Measurements from ENCODE around the gene CD58.
"Not testable (repeated sequence)": the region's sequence is repeated elsewhere in the genome, so short reads cannot be mapped to it uniquely, and the experiment has no call there.

CD58 gene, protein sequence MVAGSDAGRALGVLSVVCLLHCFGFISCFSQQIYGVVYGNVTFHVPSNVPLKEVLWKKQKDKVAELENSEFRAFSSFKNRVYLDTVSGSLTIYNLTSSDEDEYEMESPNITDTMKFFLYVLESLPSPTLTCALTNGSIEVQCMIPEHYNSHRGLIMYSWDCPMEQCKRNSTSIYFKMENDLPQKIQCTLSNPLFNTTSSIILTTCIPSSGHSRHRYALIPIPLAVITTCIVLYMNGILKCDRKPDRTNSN

DNA sequence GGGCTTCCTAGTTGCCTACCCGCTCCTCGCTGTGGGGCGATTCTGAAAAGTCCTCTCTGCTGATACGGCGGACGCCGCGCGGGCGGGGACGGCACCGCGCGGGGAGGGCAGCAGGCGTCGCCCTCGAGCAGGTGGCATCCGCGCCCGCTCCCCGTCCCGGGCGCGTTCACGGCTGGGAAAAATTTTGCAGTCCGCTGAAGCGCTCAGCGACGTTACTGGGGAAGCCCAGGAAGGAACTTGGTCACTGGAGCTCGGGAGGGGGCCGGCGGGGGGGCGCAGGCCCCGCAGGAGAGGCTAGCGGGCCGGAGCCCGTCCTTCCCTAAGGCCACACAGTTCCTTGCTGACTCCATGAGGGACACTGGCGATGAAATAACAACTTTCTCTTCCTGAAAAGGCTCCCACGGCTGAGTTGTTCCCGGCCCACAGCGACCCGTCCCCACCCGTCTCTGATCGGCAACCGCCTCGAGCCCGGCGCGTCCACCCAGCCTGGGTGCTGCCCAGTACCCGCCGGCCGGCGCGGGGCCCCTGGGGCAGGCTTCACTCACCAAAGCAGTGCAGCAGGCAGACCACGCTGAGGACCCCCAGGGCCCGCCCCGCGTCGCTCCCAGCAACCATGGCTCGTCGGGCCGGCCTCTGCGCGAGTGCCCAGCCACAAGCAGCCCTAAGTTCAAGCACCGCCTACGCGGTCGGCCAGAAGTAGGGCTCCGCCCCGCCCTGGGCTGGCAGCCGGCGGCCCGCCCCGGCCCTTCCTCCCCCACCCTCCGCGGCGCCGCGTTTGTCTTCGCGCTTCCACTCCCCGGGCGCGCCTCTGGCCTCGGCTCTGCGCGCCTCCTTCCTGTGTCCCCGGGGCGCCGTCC lies at the start of gene CD58:
CD58 (minus strand) TSS at position 669 of the 857 bp plus-strand sequence; CDS start at position 615, 54 bp downstream.
- peak; percentile 65 to 79 for DNase-seq

DNA sequence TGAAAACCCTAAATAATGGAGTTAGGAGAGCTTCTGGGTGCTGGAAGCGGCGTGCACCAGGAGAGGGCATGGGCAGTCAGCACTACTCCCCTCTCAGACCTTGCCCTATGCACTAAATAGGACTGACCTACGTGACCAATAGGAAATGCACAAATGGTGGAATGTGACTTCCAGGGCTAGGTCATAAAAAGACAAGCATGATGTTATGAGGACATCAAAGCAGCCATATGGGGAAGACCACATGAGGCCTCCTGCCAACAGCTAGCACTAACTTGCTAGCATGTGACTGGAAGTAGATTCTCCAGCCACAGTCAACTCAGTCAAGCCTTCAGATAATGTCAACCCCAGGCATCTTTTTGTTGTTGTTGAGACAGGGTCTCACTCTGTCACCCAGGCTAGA lies 49.6 kb upstream of the CD58 start:
- not testable (repeated sequence) for DNase-seq

DNA sequence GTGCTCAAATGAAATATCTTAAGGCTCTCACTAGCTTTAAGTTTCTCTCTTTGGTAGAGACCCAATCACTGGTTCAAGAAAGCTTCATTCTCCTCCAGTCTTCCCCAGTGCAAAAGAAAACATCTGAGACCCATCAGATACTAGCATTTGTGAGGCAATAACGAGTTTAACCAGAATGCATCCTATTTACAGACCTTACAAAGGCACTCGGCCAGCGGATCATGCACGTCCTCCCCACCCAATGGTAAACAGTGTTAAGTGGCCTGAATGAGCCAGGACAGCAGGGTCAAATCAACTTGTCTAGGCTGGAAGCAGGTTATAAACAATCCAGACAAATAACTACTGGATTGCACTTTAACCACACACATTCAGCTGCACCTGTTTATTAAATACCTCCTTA lies 48.3 kb upstream of the CD58 start:
- not testable (repeated sequence) for DNase-seq

DNA sequence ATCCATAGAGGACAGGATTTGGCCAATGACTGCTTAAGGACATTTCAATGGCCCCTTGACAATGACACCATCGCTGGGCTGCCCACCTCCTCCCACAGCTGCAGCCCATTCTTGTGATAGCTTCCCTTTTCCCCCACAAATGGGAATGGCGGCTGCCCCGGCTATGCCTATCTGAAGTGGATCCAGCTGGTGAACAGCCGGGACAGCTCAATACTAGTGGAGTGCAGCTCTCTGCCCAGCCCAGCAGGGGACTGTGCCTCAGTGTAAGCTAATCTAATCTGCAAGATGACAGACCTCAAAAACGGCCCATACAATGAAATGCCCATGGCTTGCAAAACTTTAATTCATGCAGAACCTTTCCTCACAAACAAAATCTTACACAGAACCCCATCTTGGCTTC lies 47.0 kb upstream of the CD58 start:
- DNase-seq, result not testable (repeated sequence)

DNA sequence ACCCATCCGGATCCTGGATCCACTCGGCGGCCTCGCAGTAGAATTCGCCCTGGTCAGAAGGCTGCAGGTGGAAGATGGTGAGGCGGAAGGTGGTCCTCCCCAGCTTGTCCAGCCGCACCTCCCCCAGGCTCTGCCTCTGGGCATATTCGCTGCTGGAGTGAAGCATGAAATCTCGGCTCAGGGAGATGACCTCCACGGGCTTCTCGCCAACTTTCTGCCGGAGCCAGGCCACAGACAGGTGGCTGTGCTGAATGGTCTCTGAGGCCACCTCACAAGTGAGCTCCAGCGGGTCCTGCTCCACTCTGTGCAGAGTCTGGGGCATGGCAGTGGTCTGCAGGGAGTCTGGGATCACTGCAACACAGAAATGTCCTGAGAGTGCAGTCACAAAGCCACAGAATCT lies 43.0 kb upstream of the CD58 start:
- DNase-seq, result not testable (repeated sequence)

DNA sequence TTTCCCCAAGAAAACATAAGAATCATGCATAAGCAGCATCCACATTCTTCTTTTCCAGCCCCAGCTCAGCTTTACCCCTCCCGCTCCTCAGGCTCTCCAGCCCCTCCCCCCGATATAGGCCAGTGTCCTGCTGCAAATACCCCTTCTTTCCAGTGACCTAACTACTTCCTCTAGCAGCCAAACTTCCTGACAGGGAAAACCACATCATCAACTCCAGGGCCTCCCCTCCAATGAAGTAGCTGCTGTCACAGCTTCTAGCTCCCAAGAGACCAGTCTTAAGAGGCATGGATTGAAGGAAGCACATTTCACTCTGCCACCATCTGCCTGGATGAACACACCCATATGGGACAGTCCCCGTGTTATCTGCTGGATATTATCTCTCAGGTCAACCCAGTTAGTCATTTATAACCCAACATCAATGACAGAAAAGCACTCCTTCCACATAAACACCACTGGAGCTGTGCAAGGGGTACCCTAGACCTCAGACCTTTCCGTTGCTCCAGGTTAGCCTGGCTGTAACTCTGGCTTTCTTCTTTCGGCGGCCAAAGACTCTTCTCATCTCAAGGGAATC lies 39.1 kb upstream of the CD58 start:
- not testable (repeated sequence) for DNase-seq

DNA sequence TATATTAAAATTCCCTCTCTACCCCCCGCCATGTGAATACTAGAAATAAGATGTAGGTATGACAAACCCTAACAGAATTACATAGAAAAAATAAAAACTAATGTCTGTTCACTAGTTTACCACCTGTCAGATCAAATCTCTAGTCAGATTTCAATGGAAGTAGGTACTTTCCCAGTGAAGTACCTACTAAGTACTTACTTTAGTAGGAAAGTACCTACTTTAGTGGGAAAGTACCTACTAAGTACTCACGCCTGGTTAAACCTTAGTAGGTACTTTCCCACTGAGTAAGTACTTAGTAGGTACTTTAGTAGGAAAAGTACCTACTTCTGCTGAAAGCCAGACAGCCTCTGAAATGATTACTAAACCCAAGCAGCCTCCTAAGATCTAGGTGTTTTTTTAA lies 38.0 kb upstream of the CD58 start:
- DNase-seq, result not testable (repeated sequence)

DNA sequence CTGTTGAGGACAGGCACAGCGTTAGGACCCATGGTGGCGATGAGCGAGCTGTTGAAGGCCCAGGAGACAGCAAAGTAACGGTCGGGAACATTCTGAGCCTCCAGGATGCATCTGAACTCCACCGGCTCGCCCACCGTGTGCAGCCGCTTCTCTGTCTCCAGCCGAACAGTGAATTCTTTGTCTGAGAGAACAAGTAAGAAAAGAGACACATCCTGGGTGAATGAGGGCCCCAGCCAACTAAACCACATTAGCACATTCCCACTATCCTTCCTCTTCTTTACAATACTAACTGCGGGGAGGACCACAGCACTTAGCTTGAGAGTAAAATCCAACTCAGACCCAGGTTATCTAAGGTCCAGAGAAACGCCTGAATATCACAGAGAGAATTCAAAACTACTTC lies 37.3 kb upstream of the CD58 start:
- not testable (repeated sequence) for DNase-seq

DNA sequence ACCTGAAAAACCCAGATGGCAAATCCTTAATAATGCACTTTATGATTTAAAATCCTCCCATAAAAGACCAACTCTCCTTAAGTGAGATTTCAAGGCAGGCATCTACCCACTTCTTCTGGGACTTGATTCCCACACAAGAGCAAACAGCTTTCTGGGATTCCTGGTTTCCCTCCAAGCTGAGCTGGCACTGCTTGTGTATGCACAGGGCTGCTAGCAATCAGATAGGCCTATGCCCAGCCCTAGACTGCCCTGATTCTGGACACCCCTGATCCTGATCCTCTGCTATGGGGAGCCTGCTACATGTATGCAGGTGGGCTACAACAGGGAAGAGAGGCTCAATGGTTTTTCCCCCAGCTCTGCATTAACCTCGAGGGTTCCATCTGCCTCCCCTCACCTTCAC lies 36.6 kb upstream of the CD58 start:
- not testable (repeated sequence) for DNase-seq

DNA sequence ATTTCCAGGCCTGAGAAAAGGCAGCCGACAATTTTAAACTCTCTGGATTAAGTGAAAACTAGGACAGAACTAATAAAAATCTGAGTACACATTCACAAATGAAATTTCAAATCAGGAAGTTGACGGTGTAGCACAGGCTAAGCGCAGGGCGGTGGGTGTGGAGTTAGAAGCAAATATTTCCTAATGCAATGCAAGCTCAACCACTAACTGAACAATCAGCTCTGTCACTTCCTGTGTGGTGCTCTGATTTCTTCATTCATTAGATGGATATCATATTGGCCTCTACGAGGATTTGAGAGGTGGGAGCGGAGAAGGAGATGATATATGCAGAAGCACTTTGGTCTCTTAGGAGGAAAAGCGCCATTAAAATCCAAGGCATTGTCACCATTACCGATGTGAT lies 35.2 kb upstream of the CD58 start:
- not testable (repeated sequence) for DNase-seq

DNA sequence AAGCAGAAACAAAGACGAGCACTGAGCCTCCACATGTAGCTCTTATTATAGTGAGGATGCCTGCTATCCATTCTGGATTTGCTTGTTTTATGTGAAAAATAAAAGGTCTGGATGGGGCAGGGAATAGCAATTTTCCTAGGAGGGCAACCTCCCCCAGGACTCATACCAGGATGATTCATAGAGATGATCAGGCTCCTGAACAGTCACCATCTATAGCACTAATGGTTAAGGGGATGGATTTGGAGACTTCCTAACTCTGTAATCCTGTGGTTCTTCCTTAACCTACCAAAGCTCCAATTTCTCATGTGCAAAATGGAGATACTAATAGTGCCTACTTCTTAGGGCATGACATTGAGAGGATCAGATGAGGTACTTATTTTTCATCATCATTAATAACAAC lies 34.5 kb upstream of the CD58 start:
- DNase-seq, result no peak

DNA sequence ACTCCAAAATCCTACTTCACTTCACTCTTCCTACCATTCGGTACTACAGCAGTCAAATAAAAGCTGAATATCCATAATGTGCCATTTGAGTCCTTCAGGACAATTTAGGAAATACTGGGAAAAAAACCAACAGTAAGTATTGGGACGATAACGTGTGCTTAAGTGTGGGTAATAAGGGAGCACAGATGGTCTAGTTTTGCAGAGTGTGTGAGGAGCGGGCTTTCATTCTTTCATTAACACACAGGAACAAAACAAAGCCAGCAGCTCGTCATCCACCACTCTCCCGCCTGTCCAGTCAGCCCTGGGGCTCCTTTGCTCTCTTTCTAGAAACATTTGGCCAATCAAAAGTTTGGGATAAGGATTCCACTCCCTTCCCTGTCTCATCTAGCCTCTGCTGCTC lies 33.6 kb upstream of the CD58 start:
- DNase-seq, result not testable (repeated sequence)

DNA sequence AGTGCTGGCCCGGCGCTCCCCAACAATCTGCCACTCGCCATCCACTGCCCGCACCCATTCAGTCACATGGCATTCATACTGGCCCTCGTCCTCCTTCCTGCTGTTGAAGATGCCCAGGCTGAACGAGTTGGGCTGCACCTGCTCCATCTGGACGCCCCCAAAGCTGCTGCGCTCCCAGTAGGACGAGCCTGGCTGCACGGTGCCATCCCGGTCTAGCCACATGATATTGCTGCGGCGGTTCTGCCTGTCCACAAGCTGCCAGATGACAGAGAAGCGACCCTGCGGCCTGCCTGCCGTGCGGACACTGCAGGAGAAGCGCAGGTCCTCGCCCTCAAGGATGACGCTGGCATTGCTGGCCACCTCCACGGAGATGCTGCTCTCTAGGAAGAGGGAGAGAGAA lies 32.8 kb upstream of the CD58 start:
- not testable (repeated sequence) for DNase-seq

DNA sequence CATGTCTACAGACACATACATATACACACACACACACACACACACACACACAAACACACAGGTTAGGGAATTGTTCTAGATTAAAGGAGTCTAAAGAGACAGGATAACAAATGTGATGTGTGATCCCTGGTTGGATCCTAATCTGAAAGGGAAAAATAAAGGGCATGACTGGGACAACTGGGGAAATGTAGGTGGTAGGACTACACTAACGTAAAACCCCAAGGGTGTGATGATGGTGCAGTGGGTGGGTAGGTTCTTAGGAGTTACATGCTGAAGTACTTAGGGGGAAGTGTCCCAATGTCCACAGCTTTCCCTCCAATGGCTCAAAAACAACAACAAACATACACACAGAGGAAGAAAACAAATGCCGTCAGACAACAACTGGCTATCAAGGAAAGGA lies 28.5 kb upstream of the CD58 start:
- not testable (repeated sequence) for DNase-seq

DNA sequence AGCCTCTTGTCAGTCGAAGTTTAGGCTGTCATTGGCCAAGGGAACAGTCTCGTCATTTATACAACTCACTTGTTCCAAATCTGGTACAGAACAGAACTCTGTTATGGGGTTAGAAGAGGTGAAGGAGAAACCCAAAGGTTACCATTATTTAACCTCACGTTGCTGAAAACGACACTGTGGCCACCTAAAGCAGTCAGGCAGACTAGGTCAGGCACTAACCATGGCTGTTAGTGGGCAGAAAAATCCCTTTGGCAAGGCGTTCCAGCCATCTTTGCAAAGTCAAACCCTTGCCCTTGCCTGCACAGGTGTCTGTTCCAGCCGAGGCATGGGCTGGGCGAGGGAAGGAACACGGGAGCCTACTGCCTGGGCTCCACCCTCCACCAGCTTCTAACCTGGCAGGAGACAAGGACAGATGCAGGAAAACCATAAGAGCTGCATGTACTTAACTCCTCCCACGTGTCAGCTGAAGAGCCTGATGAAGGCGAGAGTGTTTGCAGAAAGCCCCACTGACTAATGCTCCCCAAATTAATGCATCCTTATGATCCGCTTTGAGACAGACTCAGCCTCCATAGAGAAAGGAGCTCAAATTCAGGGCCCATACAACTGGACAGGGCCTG lies 27.7 kb upstream of the CD58 start:
- DNase-seq, result not testable (repeated sequence)

DNA sequence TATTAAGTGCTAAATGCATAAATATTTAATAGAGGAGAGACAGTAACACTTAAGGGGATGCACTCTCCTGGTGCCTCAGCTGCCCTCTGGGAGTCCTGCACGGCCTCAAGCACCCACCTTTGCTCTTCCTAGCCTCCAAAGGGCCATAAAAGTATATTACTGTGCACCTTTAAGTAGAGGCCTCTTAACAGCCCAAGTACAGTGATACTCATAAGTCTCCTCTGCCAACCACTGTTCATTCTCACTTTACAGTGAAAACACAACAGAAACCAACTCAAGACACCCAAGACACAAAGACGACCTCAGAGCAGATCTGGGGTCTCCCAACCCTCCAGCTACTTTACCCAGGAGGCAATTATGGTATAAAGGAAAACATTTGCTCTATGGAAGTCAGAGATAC lies 26.6 kb upstream of the CD58 start:
- not testable (repeated sequence) for DNase-seq

DNA sequence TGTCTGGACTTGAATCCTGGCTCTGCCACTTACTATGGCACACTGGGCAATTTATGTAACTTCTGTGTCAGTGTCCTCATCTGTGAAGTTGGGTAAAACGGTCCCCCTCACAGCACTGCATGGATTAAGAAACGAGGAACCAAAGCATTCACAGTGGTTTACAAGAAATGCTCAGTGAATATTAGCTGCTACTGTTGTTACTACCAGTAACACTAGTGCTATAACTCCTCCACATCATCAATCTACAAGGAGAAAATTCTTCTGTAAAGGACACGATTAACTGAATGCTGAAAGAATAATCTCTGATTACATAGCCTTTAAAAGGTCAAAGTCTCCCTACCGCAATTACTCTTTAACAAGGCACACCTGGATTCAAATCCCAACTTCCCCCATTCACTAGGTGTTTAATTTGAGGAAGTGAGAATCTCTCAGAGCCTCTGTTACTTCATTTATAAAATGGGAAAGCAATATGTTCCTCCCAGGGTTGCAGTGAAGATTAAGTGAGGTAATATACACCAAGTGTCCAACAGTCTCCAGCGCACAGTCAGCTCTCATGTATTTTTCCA lies 26.0 kb upstream of the CD58 start:
- DNase-seq, result not testable (repeated sequence)

DNA sequence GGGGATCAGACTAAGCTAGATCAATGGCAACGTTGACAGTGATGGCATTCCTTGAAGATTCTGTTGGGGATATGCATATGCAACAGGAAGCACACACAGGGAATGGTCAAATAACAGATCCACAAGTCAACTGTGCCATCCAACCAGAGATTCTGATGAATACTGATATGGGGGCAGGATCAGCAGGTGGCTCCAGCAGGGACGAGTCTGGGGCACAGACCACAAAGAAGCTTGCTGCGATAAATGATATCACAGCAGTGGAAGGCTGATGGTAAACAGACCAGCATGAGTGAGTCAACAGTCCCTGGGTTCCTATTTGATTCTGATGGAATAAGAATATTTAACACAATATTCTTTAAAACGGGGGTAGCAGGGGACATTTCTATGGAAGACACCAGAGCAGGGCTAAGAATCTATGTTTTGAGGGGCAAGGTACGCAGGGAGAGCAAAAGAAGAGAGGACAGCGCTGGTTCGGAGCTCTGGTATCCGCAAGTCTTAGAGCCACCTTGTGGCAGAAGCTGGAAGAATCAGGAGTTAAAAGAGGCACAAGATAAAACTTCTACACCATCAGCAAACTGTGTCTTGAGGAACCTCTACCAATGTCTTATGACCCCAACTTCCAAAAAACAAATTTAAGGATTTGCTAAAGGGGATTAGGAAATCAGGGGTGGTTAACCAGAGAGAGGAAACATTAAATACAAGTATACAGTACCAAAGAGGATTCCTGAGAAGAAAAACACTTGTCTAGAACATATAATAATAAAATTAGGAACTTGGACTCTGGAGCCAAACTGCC lies 25.3 kb upstream of the CD58 start:
- DNase-seq, result not testable (repeated sequence)

DNA sequence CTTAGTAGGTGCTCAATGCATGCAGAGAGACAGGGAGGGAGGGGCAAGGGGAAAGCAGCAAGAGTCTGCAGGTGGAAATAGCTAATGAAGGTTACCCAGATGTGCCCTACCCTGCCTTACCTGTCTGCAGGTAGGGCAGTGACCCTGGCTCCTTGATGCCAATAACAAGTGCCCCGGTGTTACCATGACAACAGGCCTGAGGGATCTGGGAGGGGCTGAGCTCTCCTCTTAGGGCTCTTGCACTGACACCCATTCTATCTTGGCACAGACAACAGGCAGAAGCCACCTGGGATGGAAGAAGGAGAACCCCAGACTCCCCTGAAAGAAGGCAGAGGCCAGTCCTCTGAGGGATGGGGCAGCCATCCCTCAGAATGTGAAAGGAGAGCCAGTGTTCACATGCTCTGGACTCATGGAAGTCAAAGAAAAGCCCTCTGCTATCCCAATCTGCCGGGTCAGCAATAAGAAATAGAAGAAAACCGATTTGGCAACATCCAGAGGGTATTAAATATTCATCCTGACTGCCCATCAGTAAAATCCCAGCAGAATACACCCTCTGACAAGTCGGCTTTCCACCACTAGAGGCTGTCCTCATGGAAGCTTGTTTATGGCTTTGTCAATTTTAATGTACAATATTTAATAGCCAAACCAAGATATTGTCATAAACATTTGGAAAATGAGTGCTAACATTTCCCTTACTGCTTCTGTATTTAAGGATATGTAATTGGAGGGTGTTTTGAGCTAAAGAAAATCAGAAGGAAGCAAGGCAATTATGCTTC lies 24.4 kb upstream of the CD58 start:
- DNase-seq, result not testable (repeated sequence)

DNA sequence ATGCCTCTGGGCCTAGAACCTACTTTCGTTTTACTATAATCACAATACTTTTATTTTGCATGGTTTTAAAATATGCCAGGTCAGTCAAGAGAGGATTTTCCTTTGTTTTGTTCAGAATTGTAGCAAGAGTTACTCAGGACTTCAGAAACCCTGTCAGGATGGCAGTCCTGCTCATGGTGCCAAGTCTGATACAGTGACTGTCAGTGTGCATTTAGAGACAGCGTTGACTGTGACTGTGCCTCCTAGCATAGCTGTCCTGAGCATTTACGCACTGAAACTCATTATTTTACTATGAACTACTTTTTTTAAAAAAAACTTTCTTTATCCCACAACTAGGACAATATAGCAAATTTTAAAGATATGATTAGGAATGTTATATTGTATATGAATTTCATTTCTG lies 23.2 kb upstream of the CD58 start:
- not testable (repeated sequence) for DNase-seq

DNA sequence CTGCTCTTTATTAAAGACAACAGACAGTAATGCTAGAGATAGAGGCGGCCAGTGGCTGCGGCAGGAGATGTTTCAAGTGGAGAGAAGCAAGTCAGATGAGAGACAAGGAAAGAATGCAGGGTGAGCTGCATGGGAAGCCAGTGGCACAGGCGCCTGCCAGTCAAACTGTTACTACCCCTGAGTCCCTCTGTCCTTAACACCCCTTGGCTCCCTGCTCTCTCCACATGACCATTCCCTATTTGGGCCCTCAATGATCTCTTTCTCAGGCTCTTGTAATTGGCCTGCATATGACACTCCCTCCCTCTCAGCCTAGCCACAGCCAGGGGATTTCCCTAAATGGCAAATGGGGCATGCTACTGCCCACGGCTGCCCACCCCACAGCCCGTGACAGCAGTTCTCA lies 22.6 kb upstream of the CD58 start:
- not testable (repeated sequence) for DNase-seq
